ENCODE results near the gene RPS2. TPM values are rescaled to one million over a fixed set of nuclear protein-coding genes. Genes with fewer than 3 reads are reported as not detected.

The RPS2 gene
- total RNA-seq, 2 experiments from 2014 or later: 3,604 to 3,755 TPM

GRCh38 chr16:1919327-1919998 is 45.2 kb downstream of the RPS2 start:
- Histone ChIP-seq H3K4me3 (ENCODE audit: low read length) (no peak overlapping the region), H3K9me3 (ENCODE audit: control insufficient read depth in 1 of 2, insufficient read depth in 1 of 2, low read length in 2 of 2) (peaks cover 0 to 42% of the 10 kb centered on the region in 2 experiments), H3K4me1 (ENCODE audit: insufficient read depth, low read length) (peaks cover 14% of the 10 kb centered on the region), H3K36me3 (ENCODE audit: insufficient read depth, low read length) (no peaks in the 10 kb centered on the region), H3K27ac (ENCODE audit: low read depth in 1 of 2, low read length in 2 of 2) (no peak overlapping the region), H3K27me3 (ENCODE audit: control insufficient read depth in 1 of 2, insufficient read depth in 2 of 2, low read length in 2 of 2) (peaks cover 52 to 72% of the 10 kb centered on the region in 2 experiments)
- no peaks in the 10 kb centered on the region for H3K4me1 Mint-ChIP-seq (ENCODE audit: low read depth)
- no peak for ATAC-seq (ENCODE audit: poor library complexity)
- no peak for DNase-seq
- no peak for TF ChIP-seq CTCF (IDR thresholded peaks at IDR 0.05)
- CTCF ChIA-PET: no interaction called here
- intact Hi-C loops (cut with DNase I, micrococcal nuclease): no loop called here
- H3K36me3 Mint-ChIP-seq (ENCODE audit: low read depth): no peaks in the 10 kb centered on the region
- H3K4me3 Mint-ChIP-seq: no peak overlapping the region
- H3K27ac Mint-ChIP-seq: no peak overlapping the region
- no peaks in the 10 kb centered on the region for H3K9me3 Mint-ChIP-seq
- POLR2A ChIA-PET: no interaction called here
- peaks cover 66% of the 10 kb centered on the region for H3K27me3 Mint-ChIP-seq

- Mint-ChIP-seq H3K9me3 (no peaks in the 10 kb centered on the region), H3K36me3 (ENCODE audit: low read depth) (no peaks in the 10 kb centered on the region), H3K4me3 (no peak within 1 kb of the TSS), H3K27me3 (peaks cover 58% of the 10 kb centered on the region), H3K27ac (no peak within 1 kb of the TSS), H3K4me1 (ENCODE audit: low read depth) (no peaks in the 10 kb centered on the region)
- ATAC-seq (ENCODE audit: poor library complexity): no peak
- Histone ChIP-seq H3K4me1 (ENCODE audit: insufficient read depth, low read length) (peaks cover 10% of the 10 kb centered on the region), H3K4me3 (ENCODE audit: low read length) (no peak within 1 kb of the TSS), H3K9me3 (ENCODE audit: control insufficient read depth in 1 of 2, insufficient read depth in 1 of 2, low read length in 2 of 2) (peaks cover 0 to 38% of the 10 kb centered on the region in 2 experiments), H3K36me3 (ENCODE audit: insufficient read depth, low read length) (no peaks in the 10 kb centered on the region), H3K27ac (ENCODE audit: low read depth in 1 of 2, low read length in 2 of 2) (no peak within 1 kb of the TSS), H3K27me3 (ENCODE audit: control insufficient read depth in 1 of 2, insufficient read depth in 2 of 2, low read length in 2 of 2) (peaks cover 49 to 73% of the 10 kb centered on the region in 2 experiments)
- intact Hi-C loops (cut with DNase I, micrococcal nuclease): no loop called here
- ChIA-PET CTCF (no interaction called here), POLR2A (no interaction called here)
- no peak for TF ChIP-seq CTCF (IDR thresholded peaks at IDR 0.05)
- no peak for DNase-seq
These were observed 46.0 kb downstream of the RPS2 start, which contains the start of gene HS3ST6 for GRCh38 chr16:1918351-1919326. Gene HS3ST6, minus strand, starts transcription at chr16:1918415. Its CDS starts 92 bp downstream, at chr16:1918323.

- Histone ChIP-seq H3K9me3 (ENCODE audit: control insufficient read depth in 1 of 2, insufficient read depth in 1 of 2, low read length in 2 of 2) (peaks cover 0 to 30% of the 10 kb centered on the region in 2 experiments), H3K36me3 (ENCODE audit: insufficient read depth, low read length) (no peaks in the 10 kb centered on the region), H3K4me3 (ENCODE audit: low read length) (no peak overlapping the region), H3K27me3 (ENCODE audit: control insufficient read depth in 1 of 2, insufficient read depth in 2 of 2, low read length in 2 of 2) (peaks cover 41 to 71% of the 10 kb centered on the region in 2 experiments), H3K4me1 (ENCODE audit: insufficient read depth, low read length) (peaks cover 5% of the 10 kb centered on the region), H3K27ac (ENCODE audit: low read depth in 1 of 2, low read length in 2 of 2) (no peak overlapping the region)
- ChIA-PET POLR2A (no interaction called here), CTCF (no interaction called here)
- DNase-seq: no peak
- ATAC-seq (ENCODE audit: poor library complexity): no peak
- H3K9me3 Mint-ChIP-seq: no peaks in the 10 kb centered on the region
- intact Hi-C loops (cut with DNase I, micrococcal nuclease): no loop called here
- H3K27me3 Mint-ChIP-seq: peaks cover 53% of the 10 kb centered on the region
- no peaks in the 10 kb centered on the region for H3K36me3 Mint-ChIP-seq (ENCODE audit: low read depth)
- no peaks in the 10 kb centered on the region for H3K4me1 Mint-ChIP-seq (ENCODE audit: low read depth)
- no peak overlapping the region for H3K27ac Mint-ChIP-seq
- H3K4me3 Mint-ChIP-seq: no peak overlapping the region
- TF ChIP-seq CTCF (IDR thresholded peaks at IDR 0.05): no peak
These were observed 46.8 kb downstream of the RPS2 start for GRCh38 chr16:1917665-1918350.
